ENCODE results near the gene RGS9BP.
"Not testable (repeated sequence)": the region's sequence is repeated elsewhere in the genome, so short reads cannot be mapped to it uniquely, and the experiment has no call there.

The RGS9BP gene, protein sequence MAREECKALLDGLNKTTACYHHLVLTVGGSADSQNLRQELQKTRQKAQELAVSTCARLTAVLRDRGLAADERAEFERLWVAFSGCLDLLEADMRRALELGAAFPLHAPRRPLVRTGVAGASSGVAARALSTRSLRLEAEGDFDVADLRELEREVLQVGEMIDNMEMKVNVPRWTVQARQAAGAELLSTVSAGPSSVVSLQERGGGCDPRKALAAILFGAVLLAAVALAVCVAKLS

DNA sequence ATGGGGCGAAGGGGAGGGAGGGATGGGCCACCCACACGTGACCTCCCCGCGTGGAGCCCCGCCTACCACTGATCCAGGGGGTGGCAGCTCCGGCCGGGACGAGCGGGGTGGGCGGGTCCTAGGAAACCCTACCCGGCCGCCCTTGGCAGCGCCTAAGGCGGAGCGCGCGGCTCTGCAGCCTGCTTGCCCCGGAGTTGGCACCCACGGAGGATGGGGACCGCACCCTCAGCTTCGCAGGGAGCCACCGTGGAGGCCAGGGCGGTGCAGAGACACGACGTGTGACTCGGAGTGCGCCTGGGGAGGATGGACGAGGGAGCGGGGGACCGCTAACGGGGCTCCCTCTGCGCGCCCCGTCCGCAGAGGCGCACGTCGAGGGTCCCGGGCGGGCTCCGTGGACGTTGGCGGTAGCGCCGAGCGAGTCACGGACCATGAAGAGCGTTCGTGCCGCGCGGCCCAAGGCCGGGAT, at the start of gene RGS9BP:
TSS of gene RGS9BP (plus strand) at position 129 of the 466 bp plus-strand sequence. CDS start 416 bp downstream, outside the sequence.
- DNase-seq (ENCODE audit: low read depth in 2 of 2), result peak; percentile 25 to 53

DNA sequence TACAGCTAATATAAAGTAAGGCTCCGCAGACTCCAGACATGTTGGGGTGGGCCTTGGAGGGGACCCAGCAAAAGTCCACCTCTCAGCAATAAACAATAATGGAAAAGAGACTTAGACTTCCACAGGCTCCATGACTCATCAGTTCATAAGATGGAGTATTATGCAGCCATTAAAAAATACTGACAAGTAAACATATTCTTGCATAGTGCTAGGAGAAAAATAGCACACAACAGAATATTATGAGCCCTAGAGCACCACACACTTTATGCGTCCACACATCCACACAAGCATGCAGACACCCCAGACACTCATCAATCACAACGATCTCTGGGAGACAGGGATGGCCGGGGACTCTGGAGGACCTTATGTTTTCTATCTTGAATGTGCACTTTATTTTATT, 48.7 kb upstream of the RGS9BP start:
- no peak for DNase-seq (ENCODE audit: low read depth in 2 of 2)

GRCh38 chr19:32627714-32628270, 47.9 kb upstream of the RGS9BP start:
- no peak for DNase-seq (ENCODE audit: low read depth in 2 of 2)

GRCh38 chr19:32630338-32630737, 45.3 kb upstream of the RGS9BP start:
- DNase-seq (ENCODE audit: low read depth in 2 of 2), result no peak

- no peak for DNase-seq (ENCODE audit: low read depth in 2 of 2)
These were observed 44.3 kb upstream of the RGS9BP start for GRCh38 chr19:32631381-32631780.

- no peak for DNase-seq (ENCODE audit: low read depth in 2 of 2)
These were observed 38.2 kb upstream of the RGS9BP start for GRCh38 chr19:32637480-32637879.

DNA sequence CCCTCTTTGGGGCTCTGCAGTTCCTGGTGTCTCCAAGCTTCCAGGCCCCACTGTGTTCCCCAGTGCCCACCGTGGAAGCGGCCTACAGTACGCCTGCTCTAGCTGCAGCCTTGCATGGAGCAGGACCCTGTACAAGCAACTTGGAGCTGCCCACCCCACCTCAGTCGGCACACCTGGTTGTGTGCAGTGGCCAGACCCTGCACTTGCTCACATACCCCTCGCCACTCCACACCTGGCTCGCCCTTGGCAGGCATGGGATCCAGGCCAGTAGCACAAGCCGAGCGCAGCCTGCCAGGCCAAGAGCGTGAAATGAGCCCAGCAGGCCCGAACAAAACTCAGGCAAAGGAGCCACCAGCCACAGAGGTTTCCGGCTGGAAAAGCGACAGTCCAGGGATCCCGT, 37.0 kb upstream of the RGS9BP start:
- DNase-seq (ENCODE audit: low read depth in 2 of 2), result no peak

DNA sequence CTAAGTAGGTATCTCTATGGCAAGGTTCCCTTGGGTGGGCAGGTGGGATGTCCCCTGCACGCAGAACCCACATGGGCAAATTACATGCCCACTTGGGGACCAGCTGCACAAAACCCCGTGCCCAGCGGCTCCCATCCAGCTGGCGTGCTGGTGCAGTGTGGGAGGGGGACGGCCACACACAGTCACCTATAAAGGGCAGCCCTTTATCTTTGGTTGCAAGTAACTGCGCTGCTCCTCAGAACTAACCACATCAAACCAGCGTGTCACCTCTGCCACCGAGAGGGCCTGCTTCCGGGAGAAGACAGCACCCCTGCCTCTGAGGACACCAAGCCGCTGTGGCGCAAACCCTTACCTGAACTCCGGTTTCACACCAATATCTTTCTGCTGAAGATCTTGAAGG, 32.9 kb upstream of the RGS9BP start:
- peak; percentile 1 to 31 for DNase-seq (ENCODE audit: low read depth in 2 of 2)

GRCh38 chr19:32646556-32646955, 29.1 kb upstream of the RGS9BP start:
- no peak for DNase-seq (ENCODE audit: low read depth in 2 of 2)

- no peak for DNase-seq (ENCODE audit: low read depth in 2 of 2)
These were observed 28.3 kb upstream of the RGS9BP start for GRCh38 chr19:32647361-32647760.

DNA sequence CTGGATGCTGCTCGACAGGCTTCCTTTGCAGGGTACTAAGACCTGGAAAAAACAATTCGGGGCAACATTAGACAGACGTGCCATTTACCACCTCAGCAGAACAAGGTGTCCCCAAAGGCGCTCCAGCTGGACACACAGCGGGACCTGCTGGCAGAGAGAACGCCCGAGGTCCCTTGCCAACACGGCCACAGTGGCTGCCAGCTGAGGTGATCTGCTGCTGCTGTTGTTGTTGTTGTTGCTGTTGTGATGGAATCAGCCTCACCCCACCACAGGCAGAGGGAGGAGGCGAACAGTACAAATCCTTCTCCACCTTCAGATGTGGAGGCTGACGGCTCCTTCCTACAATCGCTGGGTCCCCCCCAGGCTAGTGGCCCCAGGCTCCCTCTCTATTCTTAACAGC, 25.9 kb upstream of the RGS9BP start:
- DNase-seq (ENCODE audit: low read depth in 2 of 2), result no peak

DNA sequence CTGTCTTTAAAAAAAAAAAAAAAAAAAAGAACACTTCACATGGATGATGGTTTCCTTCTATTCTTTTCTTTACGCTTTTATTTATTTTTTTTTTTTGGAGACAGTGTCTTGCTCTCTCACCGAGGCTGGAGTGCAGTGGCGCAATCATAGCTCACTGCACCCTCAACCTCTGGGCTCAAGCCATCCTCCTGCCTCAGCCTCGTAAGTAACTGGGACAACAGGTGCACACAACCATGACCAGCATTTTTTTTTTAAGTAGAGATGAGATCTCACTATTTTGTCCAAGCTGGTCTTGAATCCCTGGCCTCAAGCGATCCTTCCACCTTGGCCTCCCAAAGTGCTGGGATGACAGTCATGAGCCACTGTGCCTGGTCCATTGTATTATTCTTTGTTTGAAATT, 25.0 kb upstream of the RGS9BP start:
- DNase-seq (ENCODE audit: low read depth in 2 of 2), result no peak

DNA sequence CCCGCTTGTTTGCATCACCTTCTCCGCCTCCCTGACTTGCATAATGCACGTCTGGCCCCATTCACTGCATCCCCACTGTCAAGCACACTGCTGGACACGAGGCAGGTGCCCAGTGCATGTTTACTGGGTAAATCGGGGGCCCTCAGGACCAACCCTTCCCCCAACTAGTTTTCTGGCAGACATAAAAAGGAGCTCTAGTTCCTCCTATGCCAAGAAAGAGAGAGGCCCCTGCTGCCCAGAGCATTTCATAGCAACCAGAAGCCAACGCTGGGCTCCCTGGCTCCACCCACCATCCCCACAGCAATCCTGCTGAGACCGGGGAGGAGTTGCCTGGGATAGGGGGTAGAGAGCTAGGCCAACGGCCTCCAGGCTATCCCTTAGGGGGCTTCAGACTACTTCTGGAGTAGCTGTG, 23.9 kb upstream of the RGS9BP start:
- DNase-seq (ENCODE audit: low read depth in 2 of 2), result no peak

- DNase-seq (ENCODE audit: low read depth in 2 of 2), result not testable (repeated sequence)
These were observed 23.3 kb upstream of the RGS9BP start for GRCh38 chr19:32652331-32652730.

DNA sequence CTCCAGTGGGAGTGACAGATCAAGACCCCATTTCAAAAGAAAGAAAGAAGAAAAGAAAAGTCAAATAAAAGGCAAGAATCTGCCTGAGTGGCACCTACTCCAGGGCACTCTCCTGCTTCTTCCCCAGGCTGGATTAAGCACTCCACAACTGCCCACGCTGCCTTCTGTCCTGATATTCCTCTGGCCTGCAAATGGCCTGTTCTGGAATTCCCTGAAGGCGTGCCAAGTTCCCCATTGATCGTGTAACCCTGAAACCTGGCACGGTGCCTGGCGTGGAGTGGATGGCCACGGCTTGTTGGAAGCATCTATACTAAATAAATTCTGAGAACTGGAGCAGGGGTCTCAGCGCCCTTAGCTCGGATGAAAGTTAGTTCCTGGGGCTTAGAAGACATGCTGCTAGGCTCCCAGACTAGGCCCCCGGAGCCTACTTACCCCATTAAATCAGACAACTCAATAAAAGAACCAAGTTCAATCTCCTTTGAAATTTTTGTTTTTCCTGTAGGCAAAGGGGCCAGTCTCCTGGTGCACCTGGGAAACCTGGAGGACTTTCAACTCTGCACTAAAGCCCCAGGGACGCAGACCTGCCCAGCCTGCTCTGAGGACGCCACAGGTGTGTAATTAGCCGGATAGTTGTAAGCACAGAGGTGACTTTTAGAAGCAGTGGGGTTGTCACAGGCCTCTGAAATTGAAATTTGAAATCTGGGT, 22.6 kb upstream of the RGS9BP start:
- DNase-seq (ENCODE audit: low read depth in 2 of 2), result no peak

GRCh38 chr19:32653599-32653915, 22.1 kb upstream of the RGS9BP start:
- DNase-seq (ENCODE audit: low read depth in 2 of 2), result no peak

GRCh38 chr19:32656379-32656778, 19.3 kb upstream of the RGS9BP start:
- DNase-seq (ENCODE audit: low read depth in 2 of 2), result not testable (repeated sequence)

- no peak for DNase-seq (ENCODE audit: low read depth in 2 of 2)
These were observed 17.6 kb upstream of the RGS9BP start for GRCh38 chr19:32658075-32658474.

GRCh38 chr19:32658527-32658926, 17.1 kb upstream of the RGS9BP start:
- DNase-seq (ENCODE audit: low read depth in 2 of 2), result no peak

DNA sequence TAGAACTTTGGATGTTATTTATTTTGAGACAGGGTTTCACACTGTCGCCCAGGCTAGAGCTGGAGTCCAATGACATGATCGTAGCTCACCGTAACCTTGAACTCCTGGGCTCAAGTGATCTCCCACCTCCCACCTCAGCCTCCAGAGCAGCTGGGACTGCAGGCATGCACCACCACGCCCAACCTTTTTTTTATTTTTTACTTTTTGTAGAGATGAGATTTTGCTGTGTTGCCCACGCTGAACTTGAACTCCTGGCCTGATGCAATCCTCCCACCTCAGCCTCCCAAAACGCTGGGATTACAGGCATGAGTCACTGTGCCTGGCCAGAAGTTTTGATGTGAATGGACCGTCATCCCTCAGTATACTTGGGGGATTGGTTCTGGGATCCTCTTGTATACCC, 14.3 kb upstream of the RGS9BP start:
- DNase-seq (ENCODE audit: low read depth in 2 of 2), result no peak

- DNase-seq (ENCODE audit: low read depth in 2 of 2), result no peak
These were observed 13.5 kb upstream of the RGS9BP start for GRCh38 chr19:32662186-32662585.

DNA sequence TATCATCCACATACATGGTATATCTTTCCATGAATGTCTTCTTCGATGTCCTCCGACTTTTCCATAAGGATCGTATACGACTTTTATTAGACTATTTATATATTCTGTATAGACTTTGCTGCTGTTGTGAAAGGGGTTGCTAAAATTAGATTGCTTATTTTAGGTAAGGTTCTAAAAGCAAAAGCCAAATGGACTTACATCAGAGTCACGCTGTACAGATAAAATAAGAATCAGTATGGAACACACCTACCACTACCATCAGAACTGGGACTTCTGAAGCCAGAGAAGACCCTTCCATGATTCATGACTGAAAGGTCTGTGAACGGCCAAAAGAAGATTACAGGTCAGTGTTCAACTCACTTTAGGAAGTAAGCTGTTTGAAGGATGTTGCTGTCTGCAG, 9.6 kb upstream of the RGS9BP start:
- DNase-seq (ENCODE audit: low read depth in 2 of 2), result no peak

- DNase-seq (ENCODE audit: low read depth in 2 of 2), result no peak
These were observed 6.3 kb upstream of the RGS9BP start for GRCh38 chr19:32669310-32669709.

All from stimulated activated CD8-positive, alpha-beta memory T cell treated with anti-CD3 and anti-CD28 coated beads, Interleukin-2, amount 100 ng/mL, for 1 hour (primary cell).